Osteoblast (primary cell): Measurements from ENCODE around the gene TIGD3. TPM values are rescaled to one million over a fixed set of nuclear protein-coding genes. Genes with fewer than 3 reads are reported as not detected.

Source experiments
- DNase-seq: peaks from one replicate; pipeline ENCODE4 v3.0.0; 2011; ENCODE audit warnings: low spot score, mixed read lengths; ENCODE audit not compliant: insufficient read length; ENCODE audit errors: missing footprints
- H2AFZ ChIP-seq: 2 replicates; pipeline ENCODE4 v1.6.0; 2011; ENCODE audit warnings: mild to moderate bottlenecking, low read length
- H3K27ac ChIP-seq: 2 replicates; pipeline ENCODE4 v1.5.1; 2011; ENCODE audit warnings: mild to moderate bottlenecking, low read depth, low read length, moderate library complexity
- H3K27me3 ChIP-seq: 2 replicates; pipeline ENCODE4 v1.6.0; 2012; ENCODE audit warnings: mild to moderate bottlenecking, control low read depth, inconsistent platforms, low read length, moderate library complexity; ENCODE audit not compliant: insufficient read depth
- H3K36me3 ChIP-seq: 2 replicates; pipeline ENCODE4 v1.5.1; 2011; ENCODE audit warnings: mild to moderate bottlenecking, low read length, control low read depth, moderate library complexity; ENCODE audit not compliant: insufficient read depth
- H3K4me1 ChIP-seq: 2 replicates; pipeline ENCODE4 v1.5.1; 2011; ENCODE audit warnings: mild to moderate bottlenecking, low read length, control low read depth, moderate library complexity; ENCODE audit not compliant: insufficient read depth
- H3K4me2 ChIP-seq: 2 replicates; pipeline ENCODE4 v1.6.0; 2011; ENCODE audit warnings: mild to moderate bottlenecking, low read length; ENCODE audit not compliant: insufficient read depth
- H3K4me3 ChIP-seq: fragments of 200-600 bp; sonication (generic); 3 replicates; pipeline ENCODE4 v1.5.1; 2012; ENCODE audit warnings: mild to moderate bottlenecking, low read length, inconsistent platforms; ENCODE audit not compliant: insufficient read depth
- H3K79me2 ChIP-seq: 2 replicates; pipeline ENCODE4 v1.6.0; 2012; ENCODE audit warnings: mild to moderate bottlenecking, low read length, control low read depth, inconsistent platforms; ENCODE audit not compliant: insufficient read depth
- H3K9me3 ChIP-seq: 2 replicates; pipeline ENCODE4 v1.5.1; 2011; ENCODE audit warnings: low read depth, low read length, control low read depth
- H4K20me1 ChIP-seq: 2 replicates; pipeline ENCODE4 v1.6.0; 2012; ENCODE audit warnings: mild to moderate bottlenecking, low read length, control low read depth; ENCODE audit not compliant: insufficient read depth
- CTCF ChIP-seq: IDR thresholded peaks from 2 replicates; pipeline ENCODE4 v1.5.1; 2011; ENCODE audit warnings: mild to moderate bottlenecking, low read depth, low read length, moderate library complexity; ENCODE audit errors: extremely low read depth
- total RNA-seq: library from RNA; depleted of rRNA; stranded (reverse); fragments of >200 nt; gene quantifications from 2 replicates; pipeline ENCODE4 v1.2.3, GENCODE V29; 2012

The TIGD3 gene
- total RNA-seq, 1 donor: not detected

DNA sequence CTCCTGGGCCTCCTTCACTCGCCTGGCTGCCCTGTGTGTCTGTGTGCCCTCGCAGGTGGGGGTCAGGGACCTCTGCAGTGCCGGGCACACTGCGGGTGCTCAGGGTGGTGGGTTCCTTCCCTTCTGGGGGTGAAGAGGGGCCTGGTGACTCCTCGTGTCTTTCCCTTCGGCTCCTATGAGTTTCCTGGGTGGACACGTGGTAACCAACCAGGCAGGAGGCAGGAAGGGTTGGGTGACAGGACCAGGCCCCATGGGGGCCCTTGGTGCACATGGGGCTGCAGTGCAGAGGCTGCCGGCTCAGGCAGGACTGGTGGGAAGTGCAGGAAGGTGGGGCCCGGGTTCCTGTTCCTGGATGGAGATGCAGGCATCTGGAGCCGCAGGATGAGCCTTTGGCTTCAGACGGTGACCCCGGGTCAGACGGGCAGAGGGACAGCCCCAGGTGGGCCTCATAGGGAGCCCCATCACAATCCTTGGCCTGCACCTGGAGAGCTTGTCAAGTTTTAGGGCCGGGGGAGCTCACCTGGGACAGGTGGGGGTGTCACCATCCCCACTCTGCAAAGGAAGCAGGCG, 41.5 kb downstream of the TIGD3 start:
- H3K79me2 ChIP-seq: peaks cover 39% of the 10 kb centered on the region
- no peak overlapping the region for H3K27ac ChIP-seq
- H3K4me3 ChIP-seq: no peak overlapping the region
- H3K36me3 ChIP-seq: peaks cover 61% of the 10 kb centered on the region
- no peak overlapping the region for H2AFZ ChIP-seq
- no peaks in the 10 kb centered on the region for H3K27me3 ChIP-seq
- H4K20me1 ChIP-seq: peaks cover 9% of the 10 kb centered on the region
- H3K4me1 ChIP-seq: peaks cover 2% of the 10 kb centered on the region
- no peak overlapping the region for H3K4me2 ChIP-seq
- peak; percentile 67 for DNase-seq
- no peak for TF ChIP-seq CTCF
- no peaks in the 10 kb centered on the region for H3K9me3 ChIP-seq

DNA sequence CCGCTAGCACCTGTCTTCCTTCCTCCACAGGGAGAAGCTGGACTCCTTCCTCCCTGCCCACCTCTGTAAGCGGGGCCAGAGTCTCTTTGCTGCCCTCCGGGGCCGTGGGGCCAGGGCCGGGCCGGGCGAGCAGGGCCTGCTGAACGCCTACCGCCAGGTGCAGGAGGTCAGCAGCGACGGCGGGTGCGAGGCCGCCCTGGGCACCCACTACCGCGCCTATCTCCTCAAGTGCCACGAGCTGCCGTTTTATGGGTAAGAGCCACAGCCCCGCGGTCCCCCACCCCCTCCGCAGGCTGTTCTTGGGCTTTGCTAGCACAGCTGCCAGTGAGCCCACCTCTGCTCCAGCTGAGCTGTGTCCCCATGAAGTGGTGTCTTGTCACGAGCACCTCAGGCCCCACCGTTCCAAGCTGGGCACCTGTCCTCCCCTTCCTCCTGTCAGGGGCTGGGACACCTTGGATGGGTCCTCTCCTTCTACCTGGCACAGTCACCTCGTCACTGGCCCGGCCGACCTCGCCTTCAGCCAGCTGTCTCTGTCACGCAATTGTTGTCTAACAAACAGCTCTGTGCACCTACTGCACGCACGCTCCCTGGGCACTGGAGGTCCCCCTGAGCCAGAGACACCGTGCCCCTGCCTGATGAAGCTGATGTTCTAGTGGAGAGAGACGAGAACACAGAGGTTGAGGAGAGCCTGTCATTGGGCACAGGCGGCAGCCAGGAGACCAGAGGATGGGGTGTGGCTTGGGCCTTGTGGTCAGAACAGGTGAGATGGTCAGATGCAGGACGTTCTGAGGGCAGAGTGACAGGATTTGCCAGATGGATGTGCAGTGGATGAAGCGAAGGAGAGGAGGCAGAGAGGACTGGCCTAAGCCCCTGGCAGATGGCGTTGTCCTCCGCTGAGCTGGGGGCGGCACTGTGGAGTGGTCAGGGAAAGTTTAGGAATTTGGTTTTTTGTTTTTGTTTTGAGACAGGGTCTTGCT, 42.5 kb downstream of the TIGD3 start:
- H3K27me3 ChIP-seq: no peaks in the 10 kb centered on the region
- peaks cover 31% of the 10 kb centered on the region for H3K79me2 ChIP-seq
- no peak overlapping the region for H3K4me2 ChIP-seq
- no peak for TF ChIP-seq CTCF
- peak; percentile 74 for DNase-seq
- H3K36me3 ChIP-seq: peaks cover 58% of the 10 kb centered on the region
- H3K4me1 ChIP-seq: no peaks in the 10 kb centered on the region
- H2AFZ ChIP-seq: no peak overlapping the region
- H4K20me1 ChIP-seq: peaks cover 9% of the 10 kb centered on the region
- H3K9me3 ChIP-seq: no peaks in the 10 kb centered on the region
- no peak overlapping the region for H3K4me3 ChIP-seq
- H3K27ac ChIP-seq: no peak overlapping the region

- no peak overlapping the region for H2AFZ ChIP-seq
- H3K27ac ChIP-seq: no peak overlapping the region
- H3K4me2 ChIP-seq: no peak overlapping the region
- H3K9me3 ChIP-seq: no peaks in the 10 kb centered on the region
- H3K4me1 ChIP-seq: no peaks in the 10 kb centered on the region
- peak; percentile 68 for DNase-seq
- peaks cover under 1% of the 10 kb centered on the region for H4K20me1 ChIP-seq
- no peaks in the 10 kb centered on the region for H3K27me3 ChIP-seq
- TF ChIP-seq CTCF: no peak
- peaks cover 64% of the 10 kb centered on the region for H3K36me3 ChIP-seq
- no peak overlapping the region for H3K4me3 ChIP-seq
- H3K79me2 ChIP-seq: peaks cover 18% of the 10 kb centered on the region
Measured at GRCh38 chr11:65398362-65398910, 43.9 kb downstream of the TIGD3 start.

GRCh38 chr11:65399249-65399648, 44.7 kb downstream of the TIGD3 start:
- H3K4me1 ChIP-seq: no peaks in the 10 kb centered on the region
- DNase-seq: peak; percentile 64
- no peak overlapping the region for H3K4me3 ChIP-seq
- H3K9me3 ChIP-seq: no peaks in the 10 kb centered on the region
- no peaks in the 10 kb centered on the region for H4K20me1 ChIP-seq
- H2AFZ ChIP-seq: no peak overlapping the region
- peaks cover 60% of the 10 kb centered on the region for H3K36me3 ChIP-seq
- peaks cover 12% of the 10 kb centered on the region for H3K79me2 ChIP-seq
- H3K27me3 ChIP-seq: no peaks in the 10 kb centered on the region
- H3K4me2 ChIP-seq: no peak overlapping the region
- TF ChIP-seq CTCF: no peak
- H3K27ac ChIP-seq: no peak overlapping the region
